ENCODE measurements around the gene ANKRD63. TPM values are rescaled to one million over a fixed set of nuclear protein-coding genes. Genes with fewer than 3 reads are reported as not detected.
A peak's percentile ranks its signal among the peaks of the same experiment; 100 is the strongest.

ANKRD63 gene
- total and polyA plus RNA-seq, 2 of the 8 experiments (the other 6 are each of a cell fraction or from before 2014, with no cell fraction given) = 0.18 to 0.26 TPM

DNA sequence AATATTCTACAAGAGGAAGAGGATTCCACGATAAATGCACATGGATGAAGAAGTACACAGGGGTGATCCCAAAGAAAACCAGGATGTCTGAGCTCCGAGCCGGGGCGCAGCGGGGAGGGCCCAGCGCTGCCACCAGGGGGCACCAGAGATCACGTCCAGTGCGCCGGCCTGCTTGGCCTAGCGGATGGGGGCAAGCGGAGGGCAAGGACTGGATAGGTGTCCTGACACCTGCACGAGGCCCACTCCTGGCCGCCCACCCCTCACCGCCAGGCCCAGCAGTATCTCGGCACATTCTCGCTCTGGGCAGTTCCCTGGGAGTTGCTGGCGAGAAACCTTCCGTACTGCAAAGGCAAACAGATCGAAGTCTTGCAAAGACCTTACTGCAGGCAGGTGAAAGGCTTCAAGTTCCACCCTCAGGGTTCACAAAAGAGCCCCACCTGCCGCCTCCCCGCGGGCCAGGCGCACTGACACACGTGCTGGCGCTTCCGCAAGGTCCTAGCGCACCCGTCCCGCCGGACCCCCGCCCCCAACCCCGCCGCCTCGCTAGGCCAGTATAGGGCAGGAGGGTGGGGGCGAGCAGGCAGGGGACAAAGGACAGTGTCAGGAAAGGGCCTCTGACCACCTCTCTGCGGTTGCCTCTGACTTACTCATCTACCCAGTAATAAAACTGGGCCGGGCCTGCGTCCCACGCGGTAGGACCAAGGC, 3.3 kb downstream of the ANKRD63 start (continued):
- no peak for TF ChIP-seq CHD7 (IDR thresholded peaks at IDR 0.05; ENCODE audit: insufficient replicate concordance, low read length)
- TF ChIP-seq POLR2AphosphoS5 (IDR thresholded peaks at IDR 0.05; ENCODE audit: low read depth, low read length) = no peak
- TF ChIP-seq SP4 (IDR thresholded peaks at IDR 0.05; ENCODE audit: low read length) = no peak
- 0 out of 2 replicates have a peak, but pooled peaks have one; percentile 35 for TF ChIP-seq TCF12 (IDR thresholded peaks at IDR 0.05; ENCODE audit: low read depth, low read length)
- TF ChIP-seq SP2 (IDR thresholded peaks at IDR 0.05; ENCODE audit: low read length) = no peak
- no peak for TF ChIP-seq PHF8 (conservative IDR thresholded peaks at IDR 0.05; ENCODE audit: low read depth, low read length)
- no peak for TF ChIP-seq RNF2 (IDR thresholded peaks at IDR 0.05; ENCODE audit: borderline replicate concordance, low read depth, low read length, missing control alignments, poor library complexity, severe bottlenecking)
- no peak for TF ChIP-seq RBBP5 (IDR thresholded peaks at IDR 0.05; ENCODE audit: borderline replicate concordance, low read depth, low read length)
- TF ChIP-seq CBX5 (IDR thresholded peaks at IDR 0.05; ENCODE audit: low read depth, low read length) = no peak
- no peak for TF ChIP-seq KDM1A (IDR thresholded peaks at IDR 0.05; ENCODE audit: borderline replicate concordance, low read length)

All from H1 (cell line).